Suprapubic skin (tissue), 4 donors: ENCODE measurements around the gene FBXO11. TPM values are rescaled to one million over a fixed set of nuclear protein-coding genes. Genes with fewer than 3 reads are reported as not detected.

Experiments used
- DNase-seq, 2 donors: peaks; one replicate each; pipeline ENCODE4 v3.0.0-alpha.2; 2019; ENCODE audit warnings: low spot score in 2 of 2
- H3K27ac ChIP-seq: fragments of 200-600 bp; sonication (generic); one replicate; pipeline ENCODE4 v1.5.1; 2019
- H3K27me3 ChIP-seq: fragments of 200-600 bp; sonication (generic); one replicate; pipeline ENCODE4 v1.5.1; 2019
- H3K36me3 ChIP-seq: fragments of 200-600 bp; sonication (generic); one replicate; pipeline ENCODE4 v1.5.1; 2019
- H3K4me1 ChIP-seq: fragments of 200-600 bp; sonication (generic); one replicate; pipeline ENCODE4 v1.5.1; 2019
- H3K4me3 ChIP-seq: fragments of 200-600 bp; sonication (generic); one replicate; pipeline ENCODE4 v1.5.1; 2019; ENCODE audit warnings: mild to moderate bottlenecking
- H3K9me3 ChIP-seq: fragments of 200-600 bp; sonication (generic); one replicate; pipeline ENCODE4 v1.5.1; 2019
- EP300 ChIP-seq: sonication (generic); formaldehyde crosslinking; IDR thresholded peaks from one replicate; pipeline ENCODE4 v1.6.1; 2017; ENCODE audit warnings: antibody characterized with exemption
- POLR2A ChIP-seq, 2 donors: fragments of 450-650 bp; IDR thresholded peaks; one replicate each; pipeline ENCODE4 v1.6.1; 2017; ENCODE audit warnings: antibody characterized with exemption in 2 of 2, mild to moderate bottlenecking in 2 of 2, moderate library complexity in 2 of 2
- POLR2AphosphoS5 ChIP-seq, 3 donors: sonication (generic); formaldehyde crosslinking; IDR thresholded peaks; one replicate each; pipeline ENCODE4 v1.6.1; 2017; ENCODE audit warnings: antibody characterized with exemption in 3 of 3
- WGBS: methylation state at CpG from one replicate; pipeline ENCODE4 v1.1.5; 2018; 5-methylcytosine and 5-hydroxymethylcytosine counted together
- total RNA-seq, 4 donors: library from RNA; depleted of rRNA; stranded (reverse); fragments of >200 nt; gene quantifications; one replicate each; pipeline ENCODE4 v1.1.0, GENCODE V29; 2016
- TF ChIP-seq, protein P1 (sequence below), 2 donors: fragments of 200-600 bp in 1 of 2; fragments of 450-650 bp in 1 of 2; sonication (generic) in 1 of 2; IDR thresholded peaks; one replicate each; pipeline ENCODE4 v1.5.1; 2016 to 2019; ENCODE audit warnings: antibody characterized with exemption in 2 of 2, mild to moderate bottlenecking in 1 of 2, moderate library complexity in 1 of 2

FBXO11 gene
- total RNA-seq, 4 donors from 2014 or later = 30.8 to 62.9 (median 47.2) TPM

- Histone ChIP-seq H3K27ac (no peak overlapping the region), H3K4me1 (no peaks in the 10 kb centered on the region), H3K27me3 (no peaks in the 10 kb centered on the region), H3K36me3 (peaks cover 78% of the 10 kb centered on the region), H3K9me3 (no peaks in the 10 kb centered on the region), H3K4me3 (no peak overlapping the region)
- 87% methylated on average over 2 of the region's 2 CpGs for WGBS
- no peak for DNase-seq
- TF ChIP-seq POLR2AphosphoS5 (IDR thresholded peaks at IDR 0.05) (no peak), EP300 (no peak), POLR2A (IDR thresholded peaks at IDR 0.05) (no peak)
- TF ChIP-seq, protein P1, sequence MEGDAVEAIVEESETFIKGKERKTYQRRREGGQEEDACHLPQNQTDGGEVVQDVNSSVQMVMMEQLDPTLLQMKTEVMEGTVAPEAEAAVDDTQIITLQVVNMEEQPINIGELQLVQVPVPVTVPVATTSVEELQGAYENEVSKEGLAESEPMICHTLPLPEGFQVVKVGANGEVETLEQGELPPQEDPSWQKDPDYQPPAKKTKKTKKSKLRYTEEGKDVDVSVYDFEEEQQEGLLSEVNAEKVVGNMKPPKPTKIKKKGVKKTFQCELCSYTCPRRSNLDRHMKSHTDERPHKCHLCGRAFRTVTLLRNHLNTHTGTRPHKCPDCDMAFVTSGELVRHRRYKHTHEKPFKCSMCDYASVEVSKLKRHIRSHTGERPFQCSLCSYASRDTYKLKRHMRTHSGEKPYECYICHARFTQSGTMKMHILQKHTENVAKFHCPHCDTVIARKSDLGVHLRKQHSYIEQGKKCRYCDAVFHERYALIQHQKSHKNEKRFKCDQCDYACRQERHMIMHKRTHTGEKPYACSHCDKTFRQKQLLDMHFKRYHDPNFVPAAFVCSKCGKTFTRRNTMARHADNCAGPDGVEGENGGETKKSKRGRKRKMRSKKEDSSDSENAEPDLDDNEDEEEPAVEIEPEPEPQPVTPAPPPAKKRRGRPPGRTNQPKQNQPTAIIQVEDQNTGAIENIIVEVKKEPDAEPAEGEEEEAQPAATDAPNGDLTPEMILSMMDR (IDR thresholded peaks at IDR 0.05) = no peak
These were observed 110.1 kb downstream of the FBXO11 start for GRCh38 chr2:47796090-47796697.

GRCh38 chr2:47785986-47786385 is 120.3 kb downstream of the FBXO11 start:
- 78% methylated on average over 7 of the region's 7 CpGs for WGBS
- Histone ChIP-seq H3K4me3 (no peak overlapping the region), H3K27me3 (no peaks in the 10 kb centered on the region), H3K9me3 (no peaks in the 10 kb centered on the region), H3K36me3 (no peaks in the 10 kb centered on the region), H3K4me1 (peaks cover 30% of the 10 kb centered on the region), H3K27ac (no peak overlapping the region)
- no peak for DNase-seq
- TF ChIP-seq, protein P1 (IDR thresholded peaks at IDR 0.05) = no peak
- TF ChIP-seq EP300 = no peak
- no peak for TF ChIP-seq POLR2AphosphoS5 (IDR thresholded peaks at IDR 0.05)
- TF ChIP-seq POLR2A (IDR thresholded peaks at IDR 0.05) = no peak

DNA sequence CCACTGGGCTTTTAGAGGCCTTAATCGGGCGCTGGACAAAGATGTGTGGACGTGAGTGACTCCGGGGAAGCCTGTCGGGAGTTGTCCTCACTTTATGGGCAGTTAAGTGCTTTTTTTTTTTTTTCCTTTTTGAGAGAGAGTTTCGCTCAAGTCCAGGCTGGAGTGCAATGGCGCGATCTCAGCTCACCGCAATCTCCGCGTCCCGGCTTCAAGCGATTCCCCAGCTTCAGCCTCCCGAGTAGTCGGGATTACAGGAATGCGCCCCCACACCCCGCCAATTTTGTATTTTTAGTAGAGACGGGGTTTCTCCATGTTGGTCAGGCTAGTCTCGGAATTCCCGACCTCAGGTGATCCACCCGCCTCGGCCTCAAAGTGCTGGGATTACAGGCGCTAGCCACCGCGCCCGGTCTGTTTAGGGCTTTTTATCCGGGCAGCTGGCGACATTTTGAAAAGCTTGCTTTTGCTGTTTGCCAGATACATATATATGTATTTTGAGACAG is 121.9 kb downstream of the FBXO11 start:
- 36% methylated on average over 28 of the region's 28 CpGs for WGBS
- Histone ChIP-seq H3K36me3 (no peaks in the 10 kb centered on the region), H3K9me3 (no peaks in the 10 kb centered on the region), H3K27ac (no peak overlapping the region), H3K4me1 (peaks cover 30% of the 10 kb centered on the region), H3K27me3 (no peaks in the 10 kb centered on the region), H3K4me3 (peak overlapping the region; percentile 76)
- DNase-seq = no peak
- TF ChIP-seq POLR2A (IDR thresholded peaks at IDR 0.05) (no peak), POLR2AphosphoS5 (IDR thresholded peaks at IDR 0.05) (no peak), EP300 (no peak)
- TF ChIP-seq, protein P1 (IDR thresholded peaks at IDR 0.05) = no peak

GRCh38 chr2:47783486-47784351 is 122.6 kb downstream of the FBXO11 start:
- WGBS = under 1% methylated on average over 32 of the region's 71 CpGs
- DNase-seq = peak; percentile 85
- Histone ChIP-seq H3K27ac (peak overlapping the region; percentile 90), H3K4me1 (peaks cover 30% of the 10 kb centered on the region), H3K4me3 (peak overlapping the region; percentile 76), H3K27me3 (no peaks in the 10 kb centered on the region), H3K36me3 (no peaks in the 10 kb centered on the region), H3K9me3 (no peaks in the 10 kb centered on the region)
- TF ChIP-seq, protein P1 (IDR thresholded peaks at IDR 0.05) = no peak
- no peak for TF ChIP-seq POLR2A (IDR thresholded peaks at IDR 0.05)
- no peak for TF ChIP-seq POLR2AphosphoS5 (IDR thresholded peaks at IDR 0.05)
- TF ChIP-seq EP300 = no peak
